GM18505 (cell line): ENCODE measurements around the gene GTPBP3.

ENCODE experiments used
- ATAC-seq: cut with Tn5 transposase; IDR thresholded peaks from one replicate; pipeline ENCODE4 v1.9.1; 2021; ENCODE audit not compliant: unreplicated experiment
- POLR2A ChIP-seq: IDR thresholded peaks from 4 replicates; pipeline ENCODE4 v1.6.1; 2011; ENCODE audit warnings: borderline replicate concordance; ENCODE audit not compliant: insufficient read depth, insufficient read length; ENCODE audit errors: extremely low read depth

GTPBP3 gene

GRCh38 chr19:17328517-17329365 lies 8.6 kb upstream of the GTPBP3 start:
- ATAC-seq: no peak
- no peak for TF ChIP-seq POLR2A

GRCh38 chr19:17329366-17330261 lies 7.7 kb upstream of the GTPBP3 start:
- ATAC-seq: no peak
- TF ChIP-seq POLR2A: no peak

- no peak for TF ChIP-seq POLR2A
- no peak for ATAC-seq
Measured at GRCh38 chr19:17330262-17331044, 6.9 kb upstream of the GTPBP3 start.

GRCh38 chr19:17331045-17331558 lies 6.3 kb upstream of the GTPBP3 start:
- no peak for TF ChIP-seq POLR2A
- ATAC-seq: no peak

- no peak for ATAC-seq
- TF ChIP-seq POLR2A: no peak
Measured at GRCh38 chr19:17332360-17332676, 5.0 kb upstream of the GTPBP3 start.

GRCh38 chr19:17332677-17333581 lies 4.4 kb upstream of the GTPBP3 start:
- TF ChIP-seq POLR2A: no peak
- ATAC-seq: no peak

GRCh38 chr19:17333611-17334413 lies 3.5 kb upstream of the GTPBP3 start:
- no peak for ATAC-seq
- TF ChIP-seq POLR2A: no peak

GRCh38 chr19:17334414-17335409 lies 2.6 kb upstream of the GTPBP3 start, which contains the start of gene ANO8:
TSS of gene ANO8 (minus strand) at chr19:17334855. CDS start at chr19:17334670, 185 bp downstream.
- TF ChIP-seq POLR2A: peak; percentile 23
- ATAC-seq: peak; percentile 52

- no peak for TF ChIP-seq POLR2A
- no peak for ATAC-seq
Measured at GRCh38 chr19:17335575-17335974, 1.8 kb upstream of the GTPBP3 start.

- ATAC-seq: no peak
- TF ChIP-seq POLR2A: no peak
Measured at GRCh38 chr19:17337675-17338432, 501 bp downstream of the GTPBP3 start.

- ATAC-seq: no peak
- no peak for TF ChIP-seq POLR2A
Measured at GRCh38 chr19:17338433-17339078, 1.2 kb downstream of the GTPBP3 start.
